Naive thymus-derived CD4-positive, alpha-beta T cell (primary cell): ENCODE results near the gene RAPH1. TPM values are rescaled to one million over a fixed set of nuclear protein-coding genes. Genes with fewer than 3 reads are reported as not detected.
A peak's percentile ranks its signal among the peaks of the same experiment; 100 is the strongest.

ENCODE experiments used
- ATAC-seq: fragments of 150-1000 bp; cut with Tn5 transposase; 2 replicates; pipeline ENCODE4 v1.10.0; 2021; ENCODE audit warnings: mild to moderate bottlenecking, moderate library complexity
- CTCF ChIA-PET: fragments of 350-600 bp; sonication (Branson Sonifier 250); formaldehyde crosslinking; loops from one replicate; lab custom pipeline; 2021; ENCODE audit warnings: antibody characterized with exemption; lab: Charles Lee
- POLR2A ChIA-PET: fragments of 350-600 bp; sonication (Branson Sonifier 250); formaldehyde crosslinking; loops from one replicate; lab custom pipeline; 2021; ENCODE audit warnings: antibody characterized with exemption, inconsistent platforms; lab: Charles Lee
- DNase-seq, 9 donors: peaks; one replicate each; pipeline versions ENCODE4 v3.0.0 to v3.0.0-alpha.2; 2020 to 2022; ENCODE audit warnings: mixed read lengths in 1 of 9
- H3K27ac ChIP-seq: one replicate; pipeline ENCODE4 v1.7.0; 2013; ENCODE audit warnings: mild to moderate bottlenecking, low read depth, low read length, moderate library complexity
- H3K27me3 ChIP-seq, 2 donors: one replicate each; pipeline ENCODE4 v1.7.0; 2013; ENCODE audit warnings: low read length in 2 of 2, mild to moderate bottlenecking in 2 of 2, moderate library complexity in 2 of 2; ENCODE audit not compliant: control insufficient read depth in 2 of 2, insufficient read depth in 2 of 2
- H3K36me3 ChIP-seq, 3 experiments: 1 replicate in 2 of 3; 2 replicates in 1 of 3; pipeline ENCODE4 v1.7.0; 2013; ENCODE audit warnings: low read length in 3 of 3, mild to moderate bottlenecking in 3 of 3, moderate library complexity in 1 of 3; ENCODE audit not compliant: insufficient read depth in 3 of 3, control insufficient read depth in 2 of 3
- H3K4me1 ChIP-seq, 2 donors: one replicate each; pipeline ENCODE4 v1.7.0; 2013; ENCODE audit warnings: low read length in 2 of 2, mild to moderate bottlenecking in 2 of 2, moderate library complexity in 1 of 2; ENCODE audit not compliant: control insufficient read depth in 2 of 2, insufficient read depth in 2 of 2
- H3K4me3 ChIP-seq: 2 replicates; pipeline ENCODE4 v1.7.0; 2013; ENCODE audit warnings: mild to moderate bottlenecking, low read length
- H3K9me3 ChIP-seq, 3 experiments: 1 replicate in 2 of 3; 2 replicates in 1 of 3; pipeline ENCODE4 v1.7.0; 2013; ENCODE audit warnings: low read length in 3 of 3; ENCODE audit not compliant: control insufficient read depth in 2 of 3
- H3K27ac Mint-ChIP-seq, 9 donors: one replicate each; pipeline ENCODE4 v1.8.0; 2020 to 2022; ENCODE audit warnings: mixed read lengths in 9 of 9, mild to moderate bottlenecking in 8 of 9, moderate library complexity in 5 of 9, inconsistent platforms in 2 of 9
- H3K27me3 Mint-ChIP-seq, 5 donors: one replicate each; pipeline ENCODE4 v1.8.0; 2021 to 2022; ENCODE audit warnings: mixed read lengths in 5 of 5, mild to moderate bottlenecking in 1 of 5
- H3K36me3 Mint-ChIP-seq, 5 donors: one replicate each; pipeline ENCODE4 v1.8.0; 2020 to 2022; ENCODE audit warnings: mixed read lengths in 5 of 5, mild to moderate bottlenecking in 3 of 5, inconsistent platforms in 1 of 5
- H3K4me1 Mint-ChIP-seq, 7 donors: one replicate each; pipeline ENCODE4 v1.8.0; 2020 to 2022; ENCODE audit warnings: mixed read lengths in 7 of 7, mild to moderate bottlenecking in 3 of 7, inconsistent platforms in 1 of 7
- H3K4me3 Mint-ChIP-seq, 10 donors: one replicate each; pipeline ENCODE4 v1.8.0; 2020 to 2022; ENCODE audit warnings: mild to moderate bottlenecking in 10 of 10, mixed read lengths in 10 of 10, moderate library complexity in 6 of 10, inconsistent platforms in 2 of 10
- H3K9me3 Mint-ChIP-seq, 11 donors: one replicate each; pipeline ENCODE4 v1.8.0; 2020 to 2022; ENCODE audit warnings: mixed read lengths in 11 of 11, mild to moderate bottlenecking in 4 of 11, inconsistent platforms in 1 of 11, moderate library complexity in 1 of 11
- intact Hi-C, 2 donors: fragments of 100-400 bp; cut with micrococcal nuclease; formaldehyde crosslinking; loops; one replicate each; pipeline ENCODE4 v1.15.1; 2023
- polyA plus RNA-seq, 2 donors: library from polyadenylated mRNA; unstranded; fragments of 300-500 nt; fragmentation: Illumina TruSeq; gene quantifications; one replicate each; pipeline ENCODE4 v1.2.3, GENCODE V29; 2021
- total RNA-seq, 6 experiments: library from RNA in 5 of 6; stranded (reverse) in 5 of 6; gene quantifications; 1 replicate in 5 of 6; 2 replicates in 1 of 6; pipeline ENCODE4 v1.2.3 and lab custom pipeline; 2021 to 2026

The RAPH1 gene
- total and polyA plus RNA-seq, 7 experiments from 2014 or later = 0.57 to 5.5 (median 2.9) TPM

DNA sequence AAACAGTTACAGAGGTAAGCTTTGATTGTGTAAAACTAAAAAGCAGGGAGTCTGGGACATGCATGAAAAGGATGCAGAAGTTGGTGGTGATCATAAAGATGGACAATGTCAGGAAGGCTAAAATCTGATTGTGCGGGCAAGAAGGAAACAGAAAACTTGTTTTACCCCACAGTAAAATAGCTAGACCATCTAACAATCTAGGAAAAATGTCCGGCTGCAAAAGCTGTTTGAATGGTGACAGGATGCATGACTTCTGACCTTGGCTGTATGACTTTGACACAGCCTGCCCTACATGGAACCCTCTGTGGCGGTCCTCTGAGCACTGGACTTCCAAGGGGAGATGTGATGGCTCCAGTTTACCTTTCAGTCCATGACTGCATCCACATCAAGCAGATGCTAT, 93.6 kb downstream of the RAPH1 start:
- H3K9me3 Mint-ChIP-seq = no peaks in the 10 kb centered on the region
- ATAC-seq = no peak

DNA sequence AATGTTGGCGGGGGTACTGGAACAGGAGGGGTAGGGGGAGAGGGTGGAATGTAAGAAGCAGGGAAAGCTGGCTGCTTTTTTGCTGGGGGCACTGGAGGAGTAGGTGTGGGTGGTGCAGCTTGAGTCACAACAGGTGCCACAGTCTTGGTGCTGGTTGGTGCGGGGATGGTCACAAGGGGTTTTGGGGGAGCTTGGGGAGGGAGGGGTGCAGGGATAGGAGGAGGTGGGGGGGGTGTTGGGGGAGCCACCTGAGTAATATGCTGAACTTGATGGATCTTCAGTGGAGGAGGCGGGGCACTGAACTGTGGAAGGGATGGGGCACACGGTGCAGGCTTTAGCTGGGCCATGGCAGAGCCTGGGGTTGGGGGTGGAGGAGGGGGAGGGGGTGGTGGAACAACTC, 94.4 kb downstream of the RAPH1 start:
- intact Hi-C loops = no loop called here
- Mint-ChIP-seq H3K36me3 (peaks cover 0 to 22% (median 4%) of the 10 kb centered on the region in 5 donors), H3K4me3 (no peak overlapping the region), H3K9me3 (no peaks in the 10 kb centered on the region), H3K27ac (no peak overlapping the region), H3K4me1 (peaks cover 0 to 4% (median 0%) of the 10 kb centered on the region in 7 donors), H3K27me3 (no peaks in the 10 kb centered on the region)
- H3K27ac ChIP-seq = no peak overlapping the region
- ChIA-PET CTCF (no interaction called here), POLR2A (no interaction called here)
- ATAC-seq (no peak), DNase-seq (no peak)
- no peaks in the 10 kb centered on the region for H3K36me3 ChIP-seq
- no peaks in the 10 kb centered on the region for H3K27me3 ChIP-seq
- no peak overlapping the region for H3K4me3 ChIP-seq
- no peaks in the 10 kb centered on the region for H3K4me1 ChIP-seq
- no peaks in the 10 kb centered on the region for H3K9me3 ChIP-seq

More for the DNA sequence above, 93.6 kb downstream of the RAPH1 start:
- no peak overlapping the region for H3K4me3 Mint-ChIP-seq
- H3K36me3 ChIP-seq = no peaks in the 10 kb centered on the region
- H3K36me3 Mint-ChIP-seq = peaks cover 0 to 22% (median 4%) of the 10 kb centered on the region in 5 donors
- H3K27me3 Mint-ChIP-seq = no peaks in the 10 kb centered on the region
- no peak overlapping the region for H3K27ac ChIP-seq
- no peak overlapping the region for H3K4me3 ChIP-seq
- CTCF ChIA-PET = no interaction called here
- no peaks in the 10 kb centered on the region for H3K27me3 ChIP-seq
- no peak for DNase-seq
- H3K9me3 ChIP-seq = no peaks in the 10 kb centered on the region
- peak overlapping the region in 3 of 9 donors; percentile 52 to 76 (median 69) for H3K27ac Mint-ChIP-seq
- intact Hi-C loops = no loop called here
- no peaks in the 10 kb centered on the region for H3K4me1 ChIP-seq
- H3K4me1 Mint-ChIP-seq = peaks cover 0 to 11% (median 0%) of the 10 kb centered on the region in 7 donors
- POLR2A ChIA-PET = no interaction called here

DNA sequence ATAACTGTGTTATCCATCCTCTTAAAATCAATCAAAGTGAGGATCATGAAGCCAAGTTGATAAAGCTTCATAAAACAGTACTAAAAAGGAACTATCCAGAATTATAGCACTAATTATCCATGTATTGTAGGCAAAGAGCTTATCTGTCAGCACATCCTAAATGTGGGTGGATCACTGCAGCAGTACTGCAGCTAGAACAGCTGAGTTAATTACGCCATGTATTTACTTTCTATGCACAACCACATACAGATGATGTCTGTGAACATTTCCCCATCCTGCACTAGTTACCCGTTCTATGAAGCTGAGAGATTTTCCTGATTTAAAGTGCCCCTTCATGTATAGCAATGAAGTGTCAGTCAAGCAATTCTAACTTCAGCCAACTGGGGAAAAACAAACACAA, 96.6 kb downstream of the RAPH1 start:
- CTCF ChIA-PET = no interaction called here
- POLR2A ChIA-PET = no interaction called here
- DNase-seq = no peak
- Mint-ChIP-seq H3K27me3 (no peaks in the 10 kb centered on the region), H3K27ac (no peak overlapping the region), H3K9me3 (no peaks in the 10 kb centered on the region), H3K36me3 (peaks cover 0 to 22% (median 4%) of the 10 kb centered on the region in 5 donors), H3K4me1 (no peaks in the 10 kb centered on the region), H3K4me3 (no peak overlapping the region)
- intact Hi-C loops = no loop called here
- no peak overlapping the region for H3K4me3 ChIP-seq
- H3K9me3 ChIP-seq = no peaks in the 10 kb centered on the region
- no peak for ATAC-seq
- no peaks in the 10 kb centered on the region for H3K36me3 ChIP-seq
- no peaks in the 10 kb centered on the region for H3K27me3 ChIP-seq
- H3K4me1 ChIP-seq = no peaks in the 10 kb centered on the region
- H3K27ac ChIP-seq = no peak overlapping the region

DNA sequence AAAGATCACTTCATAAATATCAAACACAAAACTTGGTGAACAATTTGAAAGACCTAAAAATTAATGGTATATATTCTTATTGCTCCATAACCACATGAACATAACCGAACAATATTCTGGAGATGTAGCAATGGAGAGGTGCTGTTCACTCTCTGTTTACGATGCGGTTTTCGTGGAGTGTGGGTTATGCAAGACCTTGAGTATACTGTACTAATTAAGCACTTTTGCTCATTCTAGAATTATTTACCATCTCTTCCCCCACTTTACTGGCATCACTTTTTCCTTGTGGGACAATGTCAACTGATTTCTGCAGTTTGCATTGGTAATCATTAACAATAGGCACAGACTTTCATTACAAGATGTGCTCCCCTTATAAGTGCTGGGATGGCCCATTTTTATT, 97.6 kb downstream of the RAPH1 start:
- Histone ChIP-seq H3K27me3 (no peaks in the 10 kb centered on the region), H3K36me3 (no peaks in the 10 kb centered on the region), H3K4me1 (no peaks in the 10 kb centered on the region), H3K9me3 (no peaks in the 10 kb centered on the region), H3K4me3 (no peak overlapping the region), H3K27ac (no peak overlapping the region)
- ChIA-PET CTCF (no interaction called here), POLR2A (no interaction called here)
- Mint-ChIP-seq H3K4me1 (no peaks in the 10 kb centered on the region), H3K27me3 (no peaks in the 10 kb centered on the region), H3K9me3 (no peaks in the 10 kb centered on the region), H3K4me3 (no peak overlapping the region), H3K36me3 (peaks cover 0 to 21% (median 4%) of the 10 kb centered on the region in 5 donors), H3K27ac (no peak overlapping the region)
- no peak for DNase-seq
- ATAC-seq = no peak
- intact Hi-C loops = no loop called here

DNA sequence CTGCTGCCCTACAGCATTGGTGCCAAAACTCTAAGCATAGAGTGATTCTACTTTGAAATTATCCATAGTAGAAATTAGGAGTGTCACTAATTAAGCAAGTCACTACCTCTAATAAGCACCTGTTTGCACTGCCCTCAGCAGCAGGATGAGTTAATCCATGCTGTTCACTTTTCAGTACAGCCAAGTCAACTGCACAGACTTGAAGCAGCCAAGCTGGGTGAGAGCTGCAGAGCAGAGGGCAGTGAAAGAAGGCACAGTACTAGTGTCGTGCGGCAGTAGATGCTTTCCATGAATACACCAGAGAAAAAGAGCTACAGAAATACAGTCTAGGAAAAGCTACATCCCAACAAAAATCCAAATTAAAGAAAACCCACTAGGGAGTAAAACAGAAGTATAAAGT, 98.6 kb downstream of the RAPH1 start:
- no peaks in the 10 kb centered on the region for H3K27me3 ChIP-seq
- Mint-ChIP-seq H3K27me3 (no peaks in the 10 kb centered on the region), H3K27ac (peak overlapping the region in 1 of 9 donors; percentile 59), H3K4me1 (no peaks in the 10 kb centered on the region), H3K4me3 (no peak overlapping the region), H3K9me3 (no peaks in the 10 kb centered on the region), H3K36me3 (peaks cover 0 to 17% (median 4%) of the 10 kb centered on the region in 5 donors)
- no peaks in the 10 kb centered on the region for H3K9me3 ChIP-seq
- ATAC-seq = no peak
- no peak for DNase-seq
- H3K27ac ChIP-seq = no peak overlapping the region
- H3K36me3 ChIP-seq = no peaks in the 10 kb centered on the region
- no peak overlapping the region for H3K4me3 ChIP-seq
- CTCF ChIA-PET = no interaction called here
- no peaks in the 10 kb centered on the region for H3K4me1 ChIP-seq
- POLR2A ChIA-PET = no interaction called here
- intact Hi-C loops = no loop called here

DNA sequence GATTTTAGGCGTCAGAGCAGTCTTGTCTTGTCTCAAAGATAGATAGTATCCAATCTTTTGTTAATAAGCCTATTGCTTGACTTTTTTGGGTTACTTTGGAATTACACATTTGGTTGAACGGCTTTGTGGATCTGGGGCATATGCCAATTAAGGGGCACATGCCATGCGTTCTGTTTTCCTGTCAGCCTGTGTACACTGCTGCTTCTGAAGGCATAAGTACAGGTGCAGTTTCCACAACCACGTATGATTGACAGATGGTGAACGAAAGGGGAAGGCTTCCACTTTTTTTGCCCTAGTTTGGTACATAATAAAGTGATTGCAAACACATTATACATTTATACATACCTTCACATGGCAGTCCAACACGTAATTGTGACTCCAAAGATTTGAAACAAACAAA, 102.3 kb downstream of the RAPH1 start:
- Mint-ChIP-seq H3K36me3 (peaks cover 3 to 21% (median 6%) of the 10 kb centered on the region in 5 donors), H3K27me3 (no peaks in the 10 kb centered on the region), H3K4me1 (peaks cover 0 to 2% (median 0%) of the 10 kb centered on the region in 7 donors), H3K4me3 (no peak overlapping the region), H3K27ac (no peak overlapping the region), H3K9me3 (no peaks in the 10 kb centered on the region)
- ATAC-seq = no peak
- CTCF ChIA-PET = no interaction called here
- no peaks in the 10 kb centered on the region for H3K27me3 ChIP-seq
- H3K36me3 ChIP-seq = no peaks in the 10 kb centered on the region
- POLR2A ChIA-PET = no interaction called here
- no peaks in the 10 kb centered on the region for H3K4me1 ChIP-seq
- H3K4me3 ChIP-seq = no peak overlapping the region
- H3K9me3 ChIP-seq = no peaks in the 10 kb centered on the region
- intact Hi-C loops = no loop called here
- H3K27ac ChIP-seq = no peak overlapping the region
- no peak for DNase-seq

DNA sequence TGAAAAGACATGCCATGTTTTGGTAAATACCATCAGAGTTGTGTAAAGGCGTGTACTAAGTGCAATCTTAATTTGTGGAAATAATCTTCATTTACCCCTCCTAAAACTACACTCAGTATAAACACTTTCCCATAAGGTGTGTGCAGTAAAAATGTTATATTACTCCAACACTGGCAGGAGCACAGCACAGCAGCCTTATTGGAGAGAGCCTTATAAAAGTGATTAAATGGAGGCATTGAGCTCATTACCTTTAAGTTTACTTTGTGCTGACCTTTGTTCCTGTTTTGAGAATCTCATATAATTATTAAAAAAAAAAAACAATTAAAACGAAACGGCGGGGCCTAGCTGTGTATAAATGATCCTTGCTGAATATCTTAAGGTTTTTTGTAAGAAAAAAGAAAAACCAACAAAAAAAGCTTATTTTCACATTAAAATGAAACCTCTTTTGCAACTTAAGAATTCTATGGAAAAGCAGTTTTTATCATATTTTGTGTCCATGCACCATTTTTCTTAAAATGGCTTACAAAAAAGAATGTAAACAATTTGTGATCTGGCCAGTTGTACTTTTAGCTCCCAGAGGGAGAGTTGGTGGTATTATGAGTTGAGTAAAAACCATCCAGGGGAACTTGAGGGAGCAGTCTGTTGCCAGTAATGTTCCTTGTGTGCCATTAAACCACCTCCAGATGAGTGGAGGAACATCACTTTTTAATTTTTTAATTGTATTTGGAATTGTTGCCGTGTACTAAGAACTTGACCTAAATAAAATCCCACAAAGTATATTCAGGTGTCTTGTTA, 103.5 kb downstream of the RAPH1 start:
- Mint-ChIP-seq H3K4me3 (no peak overlapping the region), H3K9me3 (no peaks in the 10 kb centered on the region), H3K36me3 (peaks cover 8 to 32% (median 13%) of the 10 kb centered on the region in 5 donors), H3K4me1 (peaks cover 0 to 3% (median 0%) of the 10 kb centered on the region in 7 donors), H3K27ac (peak overlapping the region in 1 of 9 donors; percentile 18), H3K27me3 (no peaks in the 10 kb centered on the region)
- Histone ChIP-seq H3K27me3 (no peaks in the 10 kb centered on the region), H3K9me3 (no peaks in the 10 kb centered on the region), H3K4me3 (no peak overlapping the region), H3K27ac (no peak overlapping the region), H3K4me1 (no peaks in the 10 kb centered on the region), H3K36me3 (no peaks in the 10 kb centered on the region)
- no peak for DNase-seq
- POLR2A ChIA-PET = interaction anchor here (0.7 to 0.8 kb wide), 2 partner anchors 22 to 172 kb away, joined by 3 read pairs; no protein-coding TSS in a partner anchor
- ATAC-seq = no peak
- CTCF ChIA-PET = no interaction called here
- intact Hi-C loops = no loop called here
